Measurements from ENCODE around the gene ZCRB1.
"Not testable (repeated sequence)": the region's sequence is repeated elsewhere in the genome, so short reads cannot be mapped to it uniquely, and the experiment has no call there.

ZCRB1 gene

GRCh38 chr12:42325653-42326474 is at the start of gene ZCRB1, which contains the start of gene PPHLN1:
Gene ZCRB1, minus strand, starts transcription at chr12:42326094. Its CDS starts 1,992 bp downstream, at chr12:42324102.
Gene PPHLN1, plus strand, starts transcription at chr12:42326167. Its CDS starts 9,736 bp downstream, at chr12:42335903.
- DNase-seq: peak; percentile 79 to 84

- DNase-seq: no peak
Observed at GRCh38 chr12:42373669-42374068, 47.8 kb upstream of the ZCRB1 start.

GRCh38 chr12:42372154-42372791 is 46.4 kb upstream of the ZCRB1 start:
- peak in 1 of 2 donors; percentile 21 for DNase-seq

- DNase-seq: no peak
Observed at GRCh38 chr12:42370013-42370412, 44.1 kb upstream of the ZCRB1 start.

- DNase-seq: no peak
Observed at GRCh38 chr12:42365486-42365885, 39.6 kb upstream of the ZCRB1 start.

- no peak for DNase-seq
Observed at GRCh38 chr12:42364692-42365091, 38.8 kb upstream of the ZCRB1 start.

- no peak for DNase-seq
Observed at GRCh38 chr12:42362647-42363260, 36.9 kb upstream of the ZCRB1 start.

- no peak for DNase-seq
Observed at GRCh38 chr12:42361909-42362646, 36.2 kb upstream of the ZCRB1 start.

GRCh38 chr12:42360747-42361403 is 35.0 kb upstream of the ZCRB1 start:
- DNase-seq: no peak

- DNase-seq: no peak
Observed at GRCh38 chr12:42356344-42356743, 30.4 kb upstream of the ZCRB1 start.

- not testable (repeated sequence) for DNase-seq
Observed at GRCh38 chr12:42350021-42350407, 24.1 kb upstream of the ZCRB1 start.

- DNase-seq: not testable (repeated sequence)
Observed at GRCh38 chr12:42349119-42350020, 23.5 kb upstream of the ZCRB1 start.

GRCh38 chr12:42346403-42347002 is 20.6 kb upstream of the ZCRB1 start:
- no peak for DNase-seq

GRCh38 chr12:42343721-42344120 is 17.8 kb upstream of the ZCRB1 start:
- DNase-seq: no peak

- no peak for DNase-seq
Observed at GRCh38 chr12:42342028-42342427, 16.1 kb upstream of the ZCRB1 start.

GRCh38 chr12:42338280-42338679 is 12.4 kb upstream of the ZCRB1 start:
- no peak for DNase-seq

GRCh38 chr12:42336286-42336685 is 10.4 kb upstream of the ZCRB1 start:
- DNase-seq: no peak

- peak in 1 of 2 donors; percentile 25 for DNase-seq
Observed at GRCh38 chr12:42332301-42333285, 6.7 kb upstream of the ZCRB1 start.

- not testable (repeated sequence) for DNase-seq
Observed at GRCh38 chr12:42330097-42330496, 4.2 kb upstream of the ZCRB1 start.

GRCh38 chr12:42327227-42327590 is 1.3 kb upstream of the ZCRB1 start:
- no peak for DNase-seq
